ENCODE measurements around the gene SLC6A6.

Gene SLC6A6

GRCh38 chr3:14503033-14503705, 100.8 kb downstream of the SLC6A6 start:
- no peak overlapping the region for H3K4me3 ChIP-seq (ENCODE audit: low read depth in 1 of 2, low read length in 2 of 2)
- H3K4me1 ChIP-seq (ENCODE audit: control insufficient read depth in 1 of 2, insufficient read depth in 2 of 2, low read length in 2 of 2), result no peaks in the 10 kb centered on the region
- no peak overlapping the region for H3K9ac ChIP-seq (ENCODE audit: low read depth in 1 of 2, low read length in 2 of 2)
- H3K27me3 ChIP-seq (ENCODE audit: control insufficient read depth in 1 of 2, insufficient read depth in 2 of 2, low read length in 2 of 2), result no peaks in the 10 kb centered on the region
- no peaks in the 10 kb centered on the region for H3K36me3 ChIP-seq (ENCODE audit: control insufficient read depth in 1 of 2, insufficient read depth in 2 of 2, low read length in 2 of 2)
- no peak overlapping the region for H3K27ac ChIP-seq (ENCODE audit: low read depth, low read length)
- peaks cover 6 to 11% of the 10 kb centered on the region in 2 donors for H3K9me3 ChIP-seq (ENCODE audit: control insufficient read depth in 1 of 2, low read length in 2 of 2)

GRCh38 chr3:14503706-14504065, 101.3 kb downstream of the SLC6A6 start:
- Histone ChIP-seq H3K4me1 (ENCODE audit: control insufficient read depth in 1 of 2, insufficient read depth in 2 of 2, low read length in 2 of 2) (no peaks in the 10 kb centered on the region), H3K36me3 (ENCODE audit: control insufficient read depth in 1 of 2, insufficient read depth in 2 of 2, low read length in 2 of 2) (no peaks in the 10 kb centered on the region), H3K9me3 (ENCODE audit: control insufficient read depth in 1 of 2, low read length in 2 of 2) (peaks cover 6 to 11% of the 10 kb centered on the region in 2 donors), H3K27ac (ENCODE audit: low read depth, low read length) (no peak overlapping the region), H3K4me3 (ENCODE audit: low read depth in 1 of 2, low read length in 2 of 2) (no peak overlapping the region), H3K9ac (ENCODE audit: low read depth in 1 of 2, low read length in 2 of 2) (no peak overlapping the region), H3K27me3 (ENCODE audit: control insufficient read depth in 1 of 2, insufficient read depth in 2 of 2, low read length in 2 of 2) (no peaks in the 10 kb centered on the region)

- H3K9me3 ChIP-seq (ENCODE audit: control insufficient read depth in 1 of 2, low read length in 2 of 2), result peaks cover 6 to 11% of the 10 kb centered on the region in 2 donors
- no peaks in the 10 kb centered on the region for H3K36me3 ChIP-seq (ENCODE audit: control insufficient read depth in 1 of 2, insufficient read depth in 2 of 2, low read length in 2 of 2)
- no peak overlapping the region for H3K27ac ChIP-seq (ENCODE audit: low read depth, low read length)
- no peak overlapping the region for H3K4me3 ChIP-seq (ENCODE audit: low read depth in 1 of 2, low read length in 2 of 2)
- H3K9ac ChIP-seq (ENCODE audit: low read depth in 1 of 2, low read length in 2 of 2), result no peak overlapping the region
- H3K27me3 ChIP-seq (ENCODE audit: control insufficient read depth in 1 of 2, insufficient read depth in 2 of 2, low read length in 2 of 2), result no peaks in the 10 kb centered on the region
- H3K4me1 ChIP-seq (ENCODE audit: control insufficient read depth in 1 of 2, insufficient read depth in 2 of 2, low read length in 2 of 2), result no peaks in the 10 kb centered on the region
Measured at GRCh38 chr3:14505001-14505802, 102.8 kb downstream of the SLC6A6 start.

- no peaks in the 10 kb centered on the region for H3K27me3 ChIP-seq (ENCODE audit: control insufficient read depth in 1 of 2, insufficient read depth in 2 of 2, low read length in 2 of 2)
- H3K4me1 ChIP-seq (ENCODE audit: control insufficient read depth in 1 of 2, insufficient read depth in 2 of 2, low read length in 2 of 2), result no peaks in the 10 kb centered on the region
- H3K9me3 ChIP-seq (ENCODE audit: control insufficient read depth in 1 of 2, low read length in 2 of 2), result peaks cover 6 to 11% of the 10 kb centered on the region in 2 donors
- H3K9ac ChIP-seq (ENCODE audit: low read depth in 1 of 2, low read length in 2 of 2), result no peak overlapping the region
- no peaks in the 10 kb centered on the region for H3K36me3 ChIP-seq (ENCODE audit: control insufficient read depth in 1 of 2, insufficient read depth in 2 of 2, low read length in 2 of 2)
- no peak overlapping the region for H3K27ac ChIP-seq (ENCODE audit: low read depth, low read length)
- H3K4me3 ChIP-seq (ENCODE audit: low read depth in 1 of 2, low read length in 2 of 2), result no peak overlapping the region
Measured at GRCh38 chr3:14505803-14506500, 103.5 kb downstream of the SLC6A6 start.

GRCh38 chr3:14506626-14507304, 104.4 kb downstream of the SLC6A6 start:
- H3K27me3 ChIP-seq (ENCODE audit: control insufficient read depth in 1 of 2, insufficient read depth in 2 of 2, low read length in 2 of 2), result no peaks in the 10 kb centered on the region
- no peak overlapping the region for H3K9ac ChIP-seq (ENCODE audit: low read depth in 1 of 2, low read length in 2 of 2)
- H3K27ac ChIP-seq (ENCODE audit: low read depth, low read length), result no peak overlapping the region
- H3K4me3 ChIP-seq (ENCODE audit: low read depth in 1 of 2, low read length in 2 of 2), result no peak overlapping the region
- peaks cover 6 to 11% of the 10 kb centered on the region in 2 donors for H3K9me3 ChIP-seq (ENCODE audit: control insufficient read depth in 1 of 2, low read length in 2 of 2)
- no peaks in the 10 kb centered on the region for H3K36me3 ChIP-seq (ENCODE audit: control insufficient read depth in 1 of 2, insufficient read depth in 2 of 2, low read length in 2 of 2)
- H3K4me1 ChIP-seq (ENCODE audit: control insufficient read depth in 1 of 2, insufficient read depth in 2 of 2, low read length in 2 of 2), result no peaks in the 10 kb centered on the region

GRCh38 chr3:14507305-14507741, 104.9 kb downstream of the SLC6A6 start:
- H3K4me3 ChIP-seq (ENCODE audit: low read depth in 1 of 2, low read length in 2 of 2), result no peak overlapping the region

GRCh38 chr3:14507757-14508504, 105.5 kb downstream of the SLC6A6 start:
- H3K27me3 ChIP-seq (ENCODE audit: control insufficient read depth in 1 of 2, insufficient read depth in 2 of 2, low read length in 2 of 2), result no peaks in the 10 kb centered on the region
- H3K9me3 ChIP-seq (ENCODE audit: control insufficient read depth in 1 of 2, low read length in 2 of 2), result peaks cover 3% of the 10 kb centered on the region in 2 donors
- H3K4me1 ChIP-seq (ENCODE audit: control insufficient read depth in 1 of 2, insufficient read depth in 2 of 2, low read length in 2 of 2), result no peaks in the 10 kb centered on the region
- H3K4me3 ChIP-seq (ENCODE audit: low read depth in 1 of 2, low read length in 2 of 2), result no peak overlapping the region
- no peak overlapping the region for H3K27ac ChIP-seq (ENCODE audit: low read depth, low read length)
- H3K36me3 ChIP-seq (ENCODE audit: control insufficient read depth in 1 of 2, insufficient read depth in 2 of 2, low read length in 2 of 2), result no peaks in the 10 kb centered on the region
- H3K9ac ChIP-seq (ENCODE audit: low read depth in 1 of 2, low read length in 2 of 2), result no peak overlapping the region

More at GRCh38 chr3:14507305-14507741, 104.9 kb downstream of the SLC6A6 start:
- H3K27me3 ChIP-seq (ENCODE audit: control insufficient read depth in 1 of 2, insufficient read depth in 2 of 2, low read length in 2 of 2), result no peaks in the 10 kb centered on the region
- H3K36me3 ChIP-seq (ENCODE audit: control insufficient read depth in 1 of 2, insufficient read depth in 2 of 2, low read length in 2 of 2), result no peaks in the 10 kb centered on the region
- peaks cover 3 to 7% of the 10 kb centered on the region in 2 donors for H3K9me3 ChIP-seq (ENCODE audit: control insufficient read depth in 1 of 2, low read length in 2 of 2)
- H3K27ac ChIP-seq (ENCODE audit: low read depth, low read length), result no peak overlapping the region
- H3K9ac ChIP-seq (ENCODE audit: low read depth in 1 of 2, low read length in 2 of 2), result no peak overlapping the region
- H3K4me1 ChIP-seq (ENCODE audit: control insufficient read depth in 1 of 2, insufficient read depth in 2 of 2, low read length in 2 of 2), result no peaks in the 10 kb centered on the region

GRCh38 chr3:14508505-14508819, 106.1 kb downstream of the SLC6A6 start:
- Histone ChIP-seq H3K36me3 (ENCODE audit: control insufficient read depth in 1 of 2, insufficient read depth in 2 of 2, low read length in 2 of 2) (no peaks in the 10 kb centered on the region), H3K27me3 (ENCODE audit: control insufficient read depth in 1 of 2, insufficient read depth in 2 of 2, low read length in 2 of 2) (no peaks in the 10 kb centered on the region), H3K4me3 (ENCODE audit: low read depth in 1 of 2, low read length in 2 of 2) (no peak overlapping the region), H3K4me1 (ENCODE audit: control insufficient read depth in 1 of 2, insufficient read depth in 2 of 2, low read length in 2 of 2) (no peaks in the 10 kb centered on the region), H3K9me3 (ENCODE audit: control insufficient read depth in 1 of 2, low read length in 2 of 2) (no peaks in the 10 kb centered on the region), H3K27ac (ENCODE audit: low read depth, low read length) (no peak overlapping the region), H3K9ac (ENCODE audit: low read depth in 1 of 2, low read length in 2 of 2) (no peak overlapping the region)

- Histone ChIP-seq H3K9me3 (ENCODE audit: control insufficient read depth in 1 of 2, low read length in 2 of 2) (no peaks in the 10 kb centered on the region), H3K27ac (ENCODE audit: low read depth, low read length) (no peak overlapping the region), H3K27me3 (ENCODE audit: control insufficient read depth in 1 of 2, insufficient read depth in 2 of 2, low read length in 2 of 2) (no peaks in the 10 kb centered on the region), H3K4me1 (ENCODE audit: control insufficient read depth in 1 of 2, insufficient read depth in 2 of 2, low read length in 2 of 2) (no peaks in the 10 kb centered on the region), H3K4me3 (ENCODE audit: low read depth in 1 of 2, low read length in 2 of 2) (no peak overlapping the region), H3K9ac (ENCODE audit: low read depth in 1 of 2, low read length in 2 of 2) (no peak overlapping the region), H3K36me3 (ENCODE audit: control insufficient read depth in 1 of 2, insufficient read depth in 2 of 2, low read length in 2 of 2) (no peaks in the 10 kb centered on the region)
Measured at GRCh38 chr3:14508966-14509795, 106.8 kb downstream of the SLC6A6 start.
